Neural progenitor cell (in vitro differentiated cells): ENCODE results near the gene ZC3H4.

Experiments
- CTCF ChIP-seq: fragments of 200-600 bp; sonication (generic); IDR thresholded peaks from 2 replicates; pipeline ENCODE4 v1.5.1; 2017; ENCODE audit warnings: antibody characterized with exemption, mild to moderate bottlenecking
- EZH2 ChIP-seq: fragments of 200-600 bp; sonication (generic); IDR thresholded peaks from 2 replicates; pipeline ENCODE4 v1.6.1; 2017; ENCODE audit warnings: antibody characterized with exemption, mild to moderate bottlenecking, moderate library complexity
- EZH2phosphoT487 ChIP-seq: fragments of 200-600 bp; sonication (generic); IDR thresholded peaks from 2 replicates; pipeline ENCODE4 v1.6.1; 2017; ENCODE audit warnings: antibody characterized with exemption

GRCh38 chr19:47058621-47059022 is 55.0 kb downstream of the ZC3H4 start:
- TF ChIP-seq EZH2phosphoT487 (no peak), EZH2 (no peak), CTCF (no peak)
